ENCODE results near the gene POLR1B.
"Not testable (repeated sequence)": the region's sequence is repeated elsewhere in the genome, so short reads cannot be mapped to it uniquely, and the experiment has no call there.

The POLR1B gene

GRCh38 chr2:112528541-112528940, 13.7 kb upstream of the POLR1B start:
- no peak for ATAC-seq
- Mint-ChIP-seq H3K4me1 (no peaks in the 10 kb centered on the region), H3K9me3 (no peaks in the 10 kb centered on the region), H3K27ac (no peak overlapping the region), H3K27me3 (no peaks in the 10 kb centered on the region), H3K36me3 (peaks cover 83% of the 10 kb centered on the region), H3K4me3 (no peak overlapping the region)

DNA sequence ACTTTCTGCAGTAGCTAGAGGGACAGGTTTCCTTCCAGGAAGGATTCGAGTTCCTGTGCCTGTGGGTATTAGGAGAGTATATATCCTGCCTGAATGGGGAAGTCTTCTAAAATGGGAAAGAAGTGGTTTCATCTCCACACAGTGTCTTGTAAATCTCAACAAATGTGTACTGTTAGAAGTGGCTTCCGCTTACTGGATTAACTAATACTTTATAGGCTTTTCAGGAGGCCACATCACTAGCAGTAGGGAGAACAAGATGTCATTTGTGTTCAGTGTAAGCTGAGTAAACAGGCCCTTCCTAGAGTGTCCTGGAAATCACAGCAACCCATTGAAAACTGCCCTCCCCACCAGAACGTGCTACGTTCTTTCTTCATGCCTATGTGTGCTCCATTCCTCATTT, 12.5 kb upstream of the POLR1B start:
- H3K4me3 Mint-ChIP-seq, result no peak overlapping the region
- H3K27ac Mint-ChIP-seq, result no peak overlapping the region

GRCh38 chr2:112530728-112531127, 11.5 kb upstream of the POLR1B start:
- H3K4me1 Mint-ChIP-seq, result no peaks in the 10 kb centered on the region
- ATAC-seq, result no peak
- H3K27me3 Mint-ChIP-seq, result no peaks in the 10 kb centered on the region
- peaks cover 76% of the 10 kb centered on the region for H3K36me3 Mint-ChIP-seq
- no peak overlapping the region for H3K4me3 Mint-ChIP-seq
- no peaks in the 10 kb centered on the region for H3K9me3 Mint-ChIP-seq
- H3K27ac Mint-ChIP-seq, result no peak overlapping the region

More for the DNA sequence above, 12.5 kb upstream of the POLR1B start:
- Mint-ChIP-seq H3K4me1 (no peaks in the 10 kb centered on the region), H3K27me3 (no peaks in the 10 kb centered on the region), H3K9me3 (no peaks in the 10 kb centered on the region), H3K36me3 (peaks cover 78% of the 10 kb centered on the region)
- ATAC-seq, result no peak

- ATAC-seq, result no peak
- H3K36me3 Mint-ChIP-seq, result peaks cover 41% of the 10 kb centered on the region
These were observed 7.4 kb upstream of the POLR1B start for GRCh38 chr2:112534826-112535225.

DNA sequence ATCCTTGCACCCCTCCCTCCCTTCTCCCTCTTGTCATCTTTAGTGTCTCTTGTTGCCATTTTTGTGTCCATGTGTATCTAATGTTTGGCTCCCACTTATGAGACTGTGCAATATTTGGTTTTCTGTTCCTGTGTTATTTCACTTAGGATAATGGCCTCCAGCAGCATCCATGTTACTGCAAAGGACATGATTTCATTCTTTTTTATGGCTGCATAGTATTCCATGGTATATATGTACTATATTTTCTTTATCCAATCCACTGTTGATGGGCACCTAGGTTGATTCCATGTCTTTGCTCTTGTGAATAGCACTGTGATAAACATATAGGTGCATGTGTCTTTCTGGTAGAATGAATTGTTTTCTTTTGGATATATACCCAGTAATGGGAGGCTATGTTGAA, 5.6 kb upstream of the POLR1B start:
- peaks cover 27% of the 10 kb centered on the region for H3K36me3 Mint-ChIP-seq
- not testable (repeated sequence) for H3K27me3 Mint-ChIP-seq, H3K9me3 Mint-ChIP-seq, H3K4me1 Mint-ChIP-seq, ATAC-seq, H3K4me3 Mint-ChIP-seq, H3K27ac Mint-ChIP-seq

More at GRCh38 chr2:112534826-112535225, 7.4 kb upstream of the POLR1B start:
- Mint-ChIP-seq H3K4me1 (no peaks in the 10 kb centered on the region), H3K27me3 (no peaks in the 10 kb centered on the region), H3K27ac (no peak overlapping the region), H3K4me3 (no peak overlapping the region), H3K9me3 (no peaks in the 10 kb centered on the region)

DNA sequence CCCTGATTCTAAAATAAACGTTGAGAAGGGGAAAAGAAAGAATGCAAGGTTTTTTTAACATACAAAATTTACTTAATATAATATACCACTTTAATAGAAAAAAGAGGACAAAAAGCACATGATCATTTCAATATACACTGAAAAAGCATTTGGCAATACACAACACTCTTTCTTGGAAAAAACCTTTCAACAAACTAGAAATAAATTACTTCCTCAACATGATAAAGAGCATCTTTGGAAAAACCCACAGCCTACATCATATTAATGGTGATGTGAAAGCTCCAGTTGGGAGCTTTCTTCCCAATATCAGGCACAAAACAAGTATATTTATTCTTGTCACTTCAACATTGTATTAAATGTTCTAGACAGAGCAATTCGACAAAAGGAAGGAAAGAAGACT, 3.0 kb upstream of the POLR1B start:
- H3K4me1 Mint-ChIP-seq, result peaks cover 5% of the 10 kb centered on the region
- ATAC-seq, result no peak
- H3K27ac Mint-ChIP-seq, result no peak overlapping the region

DNA sequence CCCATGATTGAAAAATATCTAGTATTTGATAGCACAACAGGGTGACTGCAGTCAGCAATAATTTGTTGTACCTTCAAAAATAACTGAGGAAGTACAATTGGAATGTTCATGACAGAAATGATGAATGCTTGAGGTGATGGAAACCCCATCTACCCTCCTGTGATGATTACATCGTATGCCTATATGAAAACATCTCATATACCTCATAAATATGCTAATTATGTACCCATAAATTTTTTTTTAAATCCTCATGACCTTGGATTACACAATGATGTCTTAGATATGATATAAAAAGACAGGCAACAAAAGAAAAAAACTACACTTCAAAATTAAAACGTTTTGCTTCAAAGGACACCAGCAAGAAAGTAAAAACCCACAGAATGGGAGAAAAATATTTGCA, 1.4 kb upstream of the POLR1B start:
- Mint-ChIP-seq H3K27ac (no peak overlapping the region), H3K9me3 (no peaks in the 10 kb centered on the region), H3K27me3 (no peaks in the 10 kb centered on the region), H3K4me1 (peaks cover 5% of the 10 kb centered on the region), H3K4me3 (no peak overlapping the region), H3K36me3 (no peaks in the 10 kb centered on the region)
- ATAC-seq, result no peak

More for the DNA sequence above, 3.0 kb upstream of the POLR1B start:
- Mint-ChIP-seq H3K36me3 (peaks cover 9% of the 10 kb centered on the region), H3K27me3 (no peaks in the 10 kb centered on the region), H3K4me3 (no peak overlapping the region), H3K9me3 (no peaks in the 10 kb centered on the region)

DNA sequence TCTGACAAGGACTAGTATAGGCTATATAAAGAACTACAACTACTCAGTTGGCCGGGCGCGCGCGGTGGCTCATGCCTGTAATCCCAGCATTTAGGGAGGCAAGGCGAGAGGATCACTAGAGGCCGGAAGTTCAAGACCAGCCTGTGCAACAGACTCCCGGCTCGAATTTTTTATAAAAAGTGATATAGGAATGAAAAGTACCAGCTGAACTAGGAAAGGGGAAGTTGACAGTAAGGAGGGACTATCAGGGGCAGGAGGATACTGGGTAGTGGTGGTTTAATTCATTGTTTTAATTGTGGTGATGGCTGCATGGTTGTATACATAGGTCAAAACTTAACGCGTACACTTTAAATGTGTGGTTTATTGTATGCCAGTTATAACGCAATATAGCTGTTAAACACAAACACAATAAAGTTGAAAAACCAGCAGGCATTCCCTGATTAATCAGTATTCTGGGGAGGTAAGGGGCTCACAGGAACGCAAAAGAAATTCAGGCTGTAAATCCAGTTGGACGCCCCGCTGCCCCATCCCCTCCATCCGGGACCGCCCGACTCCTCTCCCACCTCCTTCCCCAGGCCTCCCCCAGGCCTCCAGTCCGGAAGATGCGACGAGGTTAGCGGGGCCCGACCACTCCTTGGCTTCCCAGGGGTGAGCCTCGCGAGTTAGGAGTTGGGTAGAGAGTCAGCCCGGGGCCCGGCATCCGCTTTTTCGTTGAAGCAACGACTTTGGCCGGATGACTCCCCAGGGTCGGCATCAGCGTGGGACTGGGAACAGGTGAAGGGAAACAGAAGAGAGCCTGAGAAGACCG, 746 bp upstream of the POLR1B start:
- Mint-ChIP-seq H3K27me3 (no peaks in the 10 kb centered on the region), H3K27ac (no peak overlapping the region), H3K4me3 (no peak overlapping the region), H3K4me1 (peaks cover 5% of the 10 kb centered on the region), H3K9me3 (no peaks in the 10 kb centered on the region), H3K36me3 (no peaks in the 10 kb centered on the region)
- ATAC-seq, result peak; percentile 91

DNA sequence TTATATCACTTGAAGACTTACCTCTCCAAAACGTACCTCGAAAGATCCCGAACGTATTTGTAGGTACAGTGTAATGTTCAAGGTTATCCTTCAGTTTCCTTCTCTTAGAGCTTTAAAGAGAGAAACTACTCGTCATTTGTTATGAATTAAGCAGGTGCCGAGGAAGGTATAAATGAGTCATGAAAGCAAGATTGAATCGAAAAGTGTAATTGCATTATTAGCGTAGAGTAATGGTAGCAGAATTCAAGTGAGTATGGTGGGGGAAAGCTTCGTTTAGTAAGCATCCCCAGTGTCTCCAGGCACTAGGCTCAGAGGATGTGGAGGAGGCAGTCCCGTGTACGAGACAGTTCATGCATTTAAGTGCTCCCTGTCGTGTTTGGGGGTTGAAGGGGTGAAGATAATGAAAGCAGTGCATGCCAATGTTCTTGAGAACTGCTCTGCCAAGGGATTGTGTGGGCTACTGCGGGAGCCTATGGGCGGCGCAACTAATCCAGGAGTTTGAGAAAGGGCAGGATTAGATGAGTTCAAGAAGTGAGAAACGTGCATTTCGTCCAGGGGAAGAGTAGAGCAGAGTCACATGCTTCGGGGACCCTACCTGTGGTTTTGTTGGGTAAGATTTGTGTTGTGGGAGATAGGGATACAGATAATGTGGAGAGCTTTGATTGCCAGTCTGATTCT, 858 bp downstream of the POLR1B start:
- no peak overlapping the region for H3K27ac Mint-ChIP-seq
- ATAC-seq, result no peak

DNA sequence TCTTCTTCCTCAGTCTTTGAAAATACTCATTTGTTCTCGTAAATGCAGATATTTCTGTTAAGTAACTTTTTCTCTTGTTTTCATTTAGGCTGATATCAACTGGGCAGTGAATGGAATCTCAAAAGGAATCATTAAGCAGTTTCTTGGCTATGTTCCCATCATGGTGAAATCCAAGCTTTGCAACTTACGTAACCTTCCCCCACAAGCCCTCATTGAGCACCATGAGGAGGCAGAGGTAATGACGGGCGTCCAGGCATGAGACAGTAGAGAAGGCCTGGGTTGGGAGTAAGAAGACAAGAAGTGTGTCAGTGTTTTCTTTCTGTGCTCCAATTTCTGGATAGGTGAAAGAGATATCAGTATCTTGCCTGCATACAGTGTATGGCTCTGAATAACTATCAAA, 5.1 kb downstream of the POLR1B start:
- no peak for ATAC-seq
- H3K27ac Mint-ChIP-seq, result no peak overlapping the region
- no peaks in the 10 kb centered on the region for H3K9me3 Mint-ChIP-seq
- no peaks in the 10 kb centered on the region for H3K4me1 Mint-ChIP-seq
- H3K36me3 Mint-ChIP-seq, result peaks cover 43% of the 10 kb centered on the region
- no peaks in the 10 kb centered on the region for H3K27me3 Mint-ChIP-seq
- no peak overlapping the region for H3K4me3 Mint-ChIP-seq

More for the DNA sequence above, 858 bp downstream of the POLR1B start:
- no peak overlapping the region for H3K4me3 Mint-ChIP-seq
- no peaks in the 10 kb centered on the region for H3K9me3 Mint-ChIP-seq
- peaks cover 11% of the 10 kb centered on the region for H3K36me3 Mint-ChIP-seq
- peaks cover 5% of the 10 kb centered on the region for H3K4me1 Mint-ChIP-seq
- H3K27me3 Mint-ChIP-seq, result no peaks in the 10 kb centered on the region

DNA sequence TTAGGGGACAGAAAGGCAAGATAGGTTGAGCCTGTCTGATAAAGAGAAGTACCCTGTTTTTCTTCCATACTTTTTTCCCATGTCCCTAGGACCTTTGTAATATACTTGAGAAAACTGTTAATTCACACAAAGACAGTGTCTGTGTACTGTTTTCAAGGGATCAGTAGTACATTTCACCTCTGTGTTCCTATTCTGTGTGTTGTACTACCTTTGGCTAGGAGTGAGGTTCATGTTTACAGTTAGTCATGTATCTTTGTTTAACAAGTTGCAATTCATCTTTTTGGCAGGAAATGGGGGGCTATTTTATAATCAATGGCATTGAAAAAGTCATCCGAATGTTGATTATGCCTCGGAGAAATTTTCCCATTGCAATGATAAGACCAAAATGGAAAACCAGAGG, 6.7 kb downstream of the POLR1B start:
- no peaks in the 10 kb centered on the region for H3K9me3 Mint-ChIP-seq
- no peaks in the 10 kb centered on the region for H3K27me3 Mint-ChIP-seq
- no peak for ATAC-seq
- no peak overlapping the region for H3K4me3 Mint-ChIP-seq
- no peak overlapping the region for H3K27ac Mint-ChIP-seq
- H3K36me3 Mint-ChIP-seq, result peaks cover 58% of the 10 kb centered on the region
- H3K4me1 Mint-ChIP-seq, result no peaks in the 10 kb centered on the region

GRCh38 chr2:112566104-112566503, 23.8 kb downstream of the POLR1B start:
- Mint-ChIP-seq H3K4me3 (no peak overlapping the region), H3K36me3 (peaks cover 70% of the 10 kb centered on the region), H3K27ac (peak overlapping the region; percentile 40)

DNA sequence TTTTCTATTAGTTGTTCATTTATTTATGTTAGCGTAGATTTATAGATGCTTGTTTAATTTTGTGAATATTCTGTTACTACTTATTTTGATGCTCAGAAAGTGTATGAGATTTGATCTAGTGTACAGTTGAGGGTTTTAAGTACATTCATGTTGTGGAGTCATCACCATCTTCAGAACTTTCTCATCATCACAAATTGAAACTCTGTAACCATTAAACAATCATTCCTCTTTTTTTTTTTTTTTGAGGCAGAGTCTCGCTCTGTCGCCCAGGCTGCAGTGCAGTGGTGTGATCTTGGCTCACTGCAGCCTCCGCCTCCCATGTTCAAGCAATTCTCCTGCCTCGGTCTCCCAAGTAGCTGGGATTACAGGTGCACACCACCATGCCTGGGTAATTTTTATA, 24.2 kb downstream of the POLR1B start:
- H3K9me3 Mint-ChIP-seq, ATAC-seq, H3K27me3 Mint-ChIP-seq, H3K4me3 Mint-ChIP-seq, H3K4me1 Mint-ChIP-seq: not testable (repeated sequence)
- peaks cover 70% of the 10 kb centered on the region for H3K36me3 Mint-ChIP-seq
- H3K27ac Mint-ChIP-seq, result peak overlapping the region; percentile 40

More at GRCh38 chr2:112566104-112566503, 23.8 kb downstream of the POLR1B start:
- ATAC-seq, result no peak
- H3K9me3 Mint-ChIP-seq, result peaks cover 3% of the 10 kb centered on the region
- H3K4me1 Mint-ChIP-seq, result peaks cover 6% of the 10 kb centered on the region
- H3K27me3 Mint-ChIP-seq, result no peaks in the 10 kb centered on the region

DNA sequence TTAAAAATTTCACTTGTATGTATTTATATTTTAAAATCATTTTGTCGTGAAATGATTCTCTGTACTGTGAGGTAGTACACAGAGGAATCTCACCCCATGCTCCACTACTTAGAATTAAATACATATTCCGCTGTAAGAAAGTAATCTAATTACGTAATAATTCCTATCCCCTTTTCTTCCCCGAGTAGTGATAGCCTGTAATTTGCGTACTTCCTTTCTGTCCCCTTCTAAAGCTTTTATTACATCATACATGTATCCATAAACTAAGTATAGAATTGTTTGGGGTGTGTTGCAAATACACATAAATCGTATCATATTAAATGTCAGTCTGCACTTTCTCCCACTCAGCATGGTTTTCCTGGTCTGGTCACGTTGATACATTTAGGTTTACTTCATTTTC, 29.7 kb downstream of the POLR1B start:
- ATAC-seq, result no peak
- H3K27ac Mint-ChIP-seq, result no peak overlapping the region
- H3K4me3 Mint-ChIP-seq, result no peak overlapping the region

GRCh38 chr2:112577756-112578155, 35.5 kb downstream of the POLR1B start:
- H3K4me3 Mint-ChIP-seq, result no peak overlapping the region
- H3K27ac Mint-ChIP-seq, result no peak overlapping the region
- H3K36me3 Mint-ChIP-seq, result peaks cover 36% of the 10 kb centered on the region
- no peak for ATAC-seq
- no peaks in the 10 kb centered on the region for H3K9me3 Mint-ChIP-seq
- no peaks in the 10 kb centered on the region for H3K27me3 Mint-ChIP-seq
- no peaks in the 10 kb centered on the region for H3K4me1 Mint-ChIP-seq

More for the DNA sequence above, 29.7 kb downstream of the POLR1B start:
- peaks cover 3% of the 10 kb centered on the region for H3K9me3 Mint-ChIP-seq
- H3K36me3 Mint-ChIP-seq, result peaks cover 88% of the 10 kb centered on the region
- H3K27me3 Mint-ChIP-seq, result no peaks in the 10 kb centered on the region
- H3K4me1 Mint-ChIP-seq, result no peaks in the 10 kb centered on the region

GRCh38 chr2:112579241-112579640, 37.0 kb downstream of the POLR1B start:
- Mint-ChIP-seq H3K4me3 (no peak overlapping the region), H3K27ac (no peak overlapping the region), H3K4me1 (peaks cover 8% of the 10 kb centered on the region), H3K36me3 (peaks cover 29% of the 10 kb centered on the region), H3K9me3 (no peaks in the 10 kb centered on the region), H3K27me3 (no peaks in the 10 kb centered on the region)
- no peak for ATAC-seq

Measured in stimulated activated memory B cell treated with anti-CD40 and anti-IgM and Interleukin-4, amounts not matched to agents 10 μg/mL and 1 μg/mL and 100 μg/mL, for 72 hours (primary cell).